Prostate gland (tissue), 2 donors: ENCODE results near the gene RCVRN. TPM values are rescaled to one million over a fixed set of nuclear protein-coding genes. Genes with fewer than 3 reads are reported as not detected.
A peak's percentile ranks its signal among the peaks of the same experiment; 100 is the strongest.

ENCODE experiments used
- DNase-seq: peaks from one replicate; pipeline ENCODE4 v3.0.0-alpha.2; 2019; ENCODE audit warnings: low spot score
- H3K27ac ChIP-seq, 2 donors: fragments of 200-600 bp; sonication (generic); 2 replicates each; pipeline ENCODE4 v1.5.1; 2017 to 2019
- H3K27me3 ChIP-seq: fragments of 200-600 bp; sonication (generic); replicated peaks from 2 replicates; pipeline ENCODE4 v1.5.1; 2019; ENCODE audit not compliant: insufficient read depth
- H3K36me3 ChIP-seq, 2 donors: fragments of 200-600 bp; sonication (generic); 1 replicate in 1 of 2; 2 replicates in 1 of 2; pipeline versions ENCODE4 v1.5.1 to v1.8.1; 2017 to 2019
- H3K4me1 ChIP-seq: fragments of 200-600 bp; sonication (generic); replicated peaks from 2 replicates; pipeline ENCODE4 v1.5.1; 2019
- H3K4me3 ChIP-seq, 2 donors: fragments of 200-600 bp; sonication (generic); 2 replicates each; pipeline ENCODE4 v1.5.1; 2017 to 2019
- H3K9me3 ChIP-seq: fragments of 200-600 bp; sonication (generic); 2 replicates; pipeline ENCODE4 v1.5.1; 2017
- CTCF ChIP-seq, 4 experiments: fragments of 200-600 bp in 2 of 4; fragments of 450-650 bp in 2 of 4; sonication (generic) in 2 of 4; IDR thresholded peaks; 1 replicate in 3 of 4; 2 replicates in 1 of 4; pipeline ENCODE4 v1.5.1; 2016 to 2019; ENCODE audit warnings: antibody characterized with exemption in 4 of 4, mild to moderate bottlenecking in 2 of 4, moderate library complexity in 2 of 4
- POLR2A ChIP-seq: fragments of 450-650 bp; IDR thresholded peaks from one replicate; pipeline ENCODE4 v1.6.1; 2016; ENCODE audit warnings: antibody characterized with exemption, mild to moderate bottlenecking
- POLR2AphosphoS5 ChIP-seq: sonication (generic); formaldehyde crosslinking; IDR thresholded peaks from one replicate; pipeline ENCODE4 v1.6.1; 2017; ENCODE audit warnings: antibody characterized with exemption
- WGBS: methylation state at CpG from one replicate; pipeline ENCODE4 v1.1.5; 2018; 5-methylcytosine and 5-hydroxymethylcytosine counted together
- intact Hi-C: fragments of 100-400 bp; cut with DNase I; formaldehyde crosslinking; loops from one replicate; pipeline ENCODE4 v1.14.2; 2022
- total RNA-seq, 2 donors: library from RNA; depleted of rRNA; stranded (reverse); fragments of >200 nt; gene quantifications; one replicate each; pipeline ENCODE4 v1.1.0, GENCODE V29; 2016

Gene RCVRN
- total RNA-seq, 2 donors from 2014 or later, result 0.23 TPM; not detected in 1

- no peaks in the 10 kb centered on the region for H3K4me1 ChIP-seq
- intact Hi-C loops, result no loop called here
- DNase-seq, result no peak
- H3K27me3 ChIP-seq, result no peaks in the 10 kb centered on the region
- no peak for TF ChIP-seq CTCF (IDR thresholded peaks at IDR 0.05)
- no peak for TF ChIP-seq POLR2AphosphoS5
- H3K27ac ChIP-seq, result peak overlapping the region; percentile 41 to 48
- WGBS, result 97% methylated on average over 9 of the region's 9 CpGs
- no peak overlapping the region for H3K4me3 ChIP-seq
- no peaks in the 10 kb centered on the region for H3K36me3 ChIP-seq
- no peaks in the 10 kb centered on the region for H3K9me3 ChIP-seq
These were observed 32.8 kb upstream of the RCVRN start for GRCh38 chr17:9937901-9938300.

- intact Hi-C loops, result no loop called here
- 53% methylated on average over 13 of the region's 13 CpGs for WGBS
- H3K27me3 ChIP-seq, result no peaks in the 10 kb centered on the region
- no peaks in the 10 kb centered on the region for H3K36me3 ChIP-seq
- H3K4me3 ChIP-seq, result no peak overlapping the region
- H3K9me3 ChIP-seq, result no peaks in the 10 kb centered on the region
- DNase-seq, result peak; percentile 73
- peak overlapping the region; percentile 41 to 48 for H3K27ac ChIP-seq
- H3K4me1 ChIP-seq, result no peaks in the 10 kb centered on the region
- TF ChIP-seq POLR2A, result no peak
- TF ChIP-seq POLR2AphosphoS5, result peak; percentile 69
These were observed 32.2 kb upstream of the RCVRN start for GRCh38 chr17:9937241-9937761.

GRCh38 chr17:9936095-9936494 is 31.0 kb upstream of the RCVRN start:
- H3K9me3 ChIP-seq, result no peaks in the 10 kb centered on the region
- no peak overlapping the region for H3K4me3 ChIP-seq
- no peak for DNase-seq
- intact Hi-C loops, result no loop called here
- WGBS, result 86% methylated on average over 3 of the region's 3 CpGs
- TF ChIP-seq POLR2A (no peak), POLR2AphosphoS5 (no peak), CTCF (IDR thresholded peaks at IDR 0.05) (no peak)
- H3K36me3 ChIP-seq, result no peaks in the 10 kb centered on the region
- no peaks in the 10 kb centered on the region for H3K4me1 ChIP-seq
- no peak overlapping the region for H3K27ac ChIP-seq
- no peaks in the 10 kb centered on the region for H3K27me3 ChIP-seq

GRCh38 chr17:9935408-9935807 is 30.3 kb upstream of the RCVRN start:
- H3K36me3 ChIP-seq, result no peaks in the 10 kb centered on the region
- DNase-seq, result no peak
- WGBS, result 70% methylated on average over 6 of the region's 6 CpGs
- H3K27ac ChIP-seq, result no peak overlapping the region
- intact Hi-C loops, result no loop called here
- H3K4me1 ChIP-seq, result no peaks in the 10 kb centered on the region
- H3K27me3 ChIP-seq, result no peaks in the 10 kb centered on the region
- H3K4me3 ChIP-seq, result no peak overlapping the region
- no peaks in the 10 kb centered on the region for H3K9me3 ChIP-seq
- TF ChIP-seq CTCF (IDR thresholded peaks at IDR 0.05) (no peak), POLR2A (no peak)

GRCh38 chr17:9934331-9934730 is 29.3 kb upstream of the RCVRN start:
- H3K4me1 ChIP-seq, result no peaks in the 10 kb centered on the region
- TF ChIP-seq CTCF (IDR thresholded peaks at IDR 0.05), result no peak
- no peak for TF ChIP-seq POLR2AphosphoS5
- TF ChIP-seq POLR2A, result no peak
- WGBS, result 82% methylated on average over 7 of the region's 7 CpGs
- H3K27ac ChIP-seq, result no peak overlapping the region
- H3K4me3 ChIP-seq, result no peak overlapping the region
- H3K36me3 ChIP-seq, result no peaks in the 10 kb centered on the region
- no peaks in the 10 kb centered on the region for H3K9me3 ChIP-seq
- no peak for DNase-seq
- intact Hi-C loops, result no loop called here
- no peaks in the 10 kb centered on the region for H3K27me3 ChIP-seq
